GM23338 (cell line): ENCODE results near the gene PPP1R3F. TPM values are rescaled to one million over a fixed set of nuclear protein-coding genes. Genes with fewer than 3 reads are reported as not detected.

Experiments
- ATAC-seq: fragments of 200-7000 bp; cut with Tn5 transposase; 3 replicates; pipeline ENCODE4 v1.9.1; 2020
- DNase-seq: peaks from one replicate; pipeline ENCODE4 v3.0.0-alpha.2; 2015; ENCODE audit warnings: low spot score
- H2AFZ ChIP-seq: fragments of 200-600 bp; sonication (generic); 2 replicates; pipeline ENCODE4 v1.8.0; 2016; ENCODE audit warnings: antibody characterized with exemption, mild to moderate bottlenecking, moderate library complexity
- H3F3A ChIP-seq: fragments of 200-600 bp; sonication (generic); replicated peaks from 2 replicates; pipeline ENCODE4 v1.8.0; 2017; ENCODE audit warnings: antibody characterized with exemption, mixed run types, low read depth
- H3K27ac ChIP-seq: fragments of 200-600 bp; sonication (generic); 2 replicates; pipeline ENCODE4 v1.6.1; 2016; ENCODE audit warnings: low read depth
- H3K27me3 ChIP-seq: fragments of 200-600 bp; sonication (generic); 2 replicates; pipeline ENCODE4 v1.8.0; 2016; ENCODE audit warnings: mild to moderate bottlenecking, mixed run types, moderate library complexity; ENCODE audit not compliant: insufficient read depth
- H3K36me3 ChIP-seq: fragments of 200-600 bp; sonication (generic); 2 replicates; pipeline ENCODE4 v1.8.0; 2016; ENCODE audit warnings: mild to moderate bottlenecking; ENCODE audit not compliant: insufficient read depth
- H3K4me1 ChIP-seq: fragments of 200-600 bp; sonication (generic); 2 replicates; pipeline ENCODE4 v1.8.0; 2016; ENCODE audit warnings: mild to moderate bottlenecking, moderate library complexity; ENCODE audit not compliant: insufficient read depth
- H3K4me2 ChIP-seq: fragments of 200-600 bp; sonication (generic); 2 replicates; pipeline ENCODE4 v1.7.1; 2017; ENCODE audit warnings: mixed run types
- H3K4me3 ChIP-seq: fragments of 200-600 bp; sonication (generic); 2 replicates; pipeline ENCODE4 v1.6.1; 2016; ENCODE audit warnings: mixed run types
- H3K79me2 ChIP-seq: fragments of 200-600 bp; sonication (generic); replicated peaks from 2 replicates; pipeline ENCODE4 v1.8.0; 2017; ENCODE audit warnings: mild to moderate bottlenecking; ENCODE audit not compliant: insufficient read depth
- H3K9me2 ChIP-seq: fragments of 200-600 bp; sonication (generic); 2 replicates; pipeline ENCODE4 v1.8.0; 2017; ENCODE audit not compliant: insufficient read depth
- H4K20me1 ChIP-seq: fragments of 200-600 bp; sonication (generic); replicated peaks from 2 replicates; pipeline ENCODE4 v1.8.0; 2017; ENCODE audit warnings: mild to moderate bottlenecking; ENCODE audit not compliant: insufficient read depth
- H3K27ac Mint-ChIP-seq: 2 replicates; pipeline ENCODE4 v1.8.0; 2020; ENCODE audit warnings: inconsistent platforms, mild to moderate bottlenecking, moderate library complexity, mixed read lengths
- H3K27me3 Mint-ChIP-seq: 3 replicates; pipeline ENCODE4 v1.8.0; 2022; ENCODE audit warnings: low read depth, mild to moderate bottlenecking, moderate library complexity, mixed read lengths, inconsistent platforms; ENCODE audit not compliant: insufficient read depth, poor library complexity
- H3K36me3 Mint-ChIP-seq: 3 replicates; pipeline ENCODE4 v1.8.0; 2021; ENCODE audit warnings: low read depth, mild to moderate bottlenecking, inconsistent platforms, moderate library complexity, mixed read lengths
- H3K4me1 Mint-ChIP-seq: 3 replicates; pipeline ENCODE4 v1.8.0; 2020; ENCODE audit warnings: mild to moderate bottlenecking, inconsistent platforms, mixed read lengths
- H3K4me3 Mint-ChIP-seq: 3 replicates; pipeline ENCODE4 v1.8.0; 2021; ENCODE audit warnings: moderate library complexity, mild to moderate bottlenecking, inconsistent platforms, mixed read lengths
- H3K9me3 Mint-ChIP-seq: 3 replicates; pipeline ENCODE4 v1.8.0; 2020; ENCODE audit warnings: moderate library complexity, mild to moderate bottlenecking, inconsistent platforms, mixed read lengths
- CREB1 ChIP-seq: fragments of 250-450 bp; sonication (Bioruptor Pico); IDR thresholded peaks from 2 replicates; pipeline ENCODE4 v1.5.0; 2020; ENCODE audit warnings: low read depth, mild to moderate bottlenecking, moderate library complexity
- EZH2 ChIP-seq: fragments of 200-600 bp; sonication (generic); IDR thresholded peaks from one replicate; pipeline ENCODE4 v1.8.0; 2017; ENCODE audit warnings: antibody characterized with exemption, mild to moderate bottlenecking, low read depth; ENCODE audit not compliant: unreplicated experiment
- EZH2phosphoT487 ChIP-seq: fragments of 200-600 bp; sonication (generic); IDR thresholded peaks from one replicate; pipeline ENCODE4 v1.8.1; 2018; ENCODE audit warnings: antibody characterized with exemption; ENCODE audit not compliant: unreplicated experiment
- JUNB ChIP-seq: IDR thresholded peaks from one replicate; pipeline ENCODE4 v1.6.1; 2016; ENCODE audit warnings: antibody characterized with exemption; ENCODE audit not compliant: unreplicated experiment
- NANOG ChIP-seq: IDR thresholded peaks from 2 replicates; pipeline ENCODE4 v1.6.1; 2016; ENCODE audit warnings: antibody characterized with exemption, borderline replicate concordance
- POLR2AphosphoS5 ChIP-seq: IDR thresholded peaks from 2 replicates; pipeline ENCODE4 v1.6.1; 2016; ENCODE audit warnings: antibody characterized with exemption, low read depth
- STAT1 ChIP-seq: IDR thresholded peaks from one replicate; pipeline ENCODE4 v1.6.1; 2016; ENCODE audit warnings: antibody characterized with exemption; ENCODE audit not compliant: unreplicated experiment
- ZNF114 ChIP-seq: fragments of 250-450 bp; sonication (Bioruptor Pico); IDR thresholded peaks from 2 replicates; pipeline ENCODE4 v1.5.0; 2020; ENCODE audit warnings: mild to moderate bottlenecking, moderate library complexity
- ZNF331 ChIP-seq: fragments of 250-450 bp; sonication (Bioruptor Pico); IDR thresholded peaks from 2 replicates; pipeline ENCODE4 v1.5.0; 2020; ENCODE audit warnings: low read depth, mild to moderate bottlenecking, moderate library complexity
- ZNF462 ChIP-seq: fragments of 250-450 bp; sonication (Bioruptor Pico); IDR thresholded peaks from 2 replicates; pipeline ENCODE4 v1.5.0; 2020; ENCODE audit warnings: mild to moderate bottlenecking, moderate library complexity
- polyA plus RNA-seq: library from polyadenylated mRNA; unstranded; fragments of >200 nt; fragmentation: Nextera tagmentation; extraction: Ambion mirVana; gene quantifications from 2 replicates; pipeline ENCODE4 v1.2.1, GENCODE V29; 2016
- total RNA-seq: library from RNA; depleted of rRNA; stranded (reverse); fragments of >200 nt; shearing (Covaris generic); gene quantifications from 2 replicates; pipeline ENCODE4 v1.2.3, GENCODE V29; 2014
- TF ChIP-seq, protein P1 (sequence below): IDR thresholded peaks from one replicate; pipeline ENCODE4 v1.6.1; 2018; ENCODE audit warnings: antibody characterized with exemption; ENCODE audit not compliant: unreplicated experiment
- TF ChIP-seq, protein P2 (sequence below), 2 experiments: fragments of 200-600 bp in 1 of 2; sonication (generic) in 1 of 2; conservative IDR thresholded peaks; 2 replicates each; pipeline versions ENCODE4 v1.5.1 to v1.6.1; 2016 to 2017; ENCODE audit warnings: antibody characterized with exemption in 2 of 2, low read depth in 2 of 2, mild to moderate bottlenecking in 2 of 2, moderate library complexity in 1 of 2
- TF ChIP-seq, protein P3 (sequence below): IDR thresholded peaks from 2 replicates; pipeline ENCODE4 v1.6.1; 2016; ENCODE audit warnings: antibody characterized with exemption

Gene PPP1R3F
- total and polyA plus RNA-seq, 2 experiments from 2014 or later: 3.1 to 11.3 TPM

DNA sequence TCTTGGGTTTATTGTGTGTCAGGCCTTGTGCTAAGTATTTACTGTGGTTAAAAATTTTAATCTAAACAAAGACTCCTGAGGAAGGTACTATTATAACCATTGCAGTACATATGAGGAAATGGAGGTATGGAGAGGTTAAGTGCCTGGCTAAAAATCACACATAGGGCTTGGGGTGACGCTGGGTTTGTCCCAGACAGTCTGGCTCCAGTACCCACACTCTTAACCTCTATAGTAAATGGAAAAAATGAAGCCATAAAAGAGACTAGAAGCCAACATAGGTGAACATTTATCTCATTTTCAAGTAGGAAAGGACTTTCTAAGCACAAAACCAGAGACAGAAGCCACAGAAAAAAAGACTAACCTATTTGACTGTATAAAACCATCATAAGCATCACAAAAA lies 7.0 kb upstream of the PPP1R3F start:
- H3K4me1 Mint-ChIP-seq: peaks cover 8% of the 10 kb centered on the region
- no peak overlapping the region for H3K27ac ChIP-seq
- DNase-seq (no peak), ATAC-seq (no peak)
- H3K79me2 ChIP-seq: no peaks in the 10 kb centered on the region
- H3F3A ChIP-seq: no peaks in the 10 kb centered on the region
- H3K4me2 ChIP-seq: no peak overlapping the region
- H3K4me1 ChIP-seq: no peaks in the 10 kb centered on the region
- no peaks in the 10 kb centered on the region for H4K20me1 ChIP-seq
- no peak overlapping the region for H2AFZ ChIP-seq
- H3K27ac Mint-ChIP-seq: no peak overlapping the region
- no peaks in the 10 kb centered on the region for H3K9me2 ChIP-seq
- H3K27me3 ChIP-seq: no peaks in the 10 kb centered on the region
- TF ChIP-seq ZNF462 (CRISPR knock-in tag) (no peak), CREB1 (CRISPR knock-in tag) (no peak), EZH2 (no peak), ZNF331 (CRISPR knock-in tag) (no peak), NANOG (no peak), ZNF114 (CRISPR knock-in tag) (no peak), STAT1 (no peak), POLR2AphosphoS5 (no peak), JUNB (no peak), EZH2phosphoT487 (no peak)
- TF ChIP-seq, protein P1, sequence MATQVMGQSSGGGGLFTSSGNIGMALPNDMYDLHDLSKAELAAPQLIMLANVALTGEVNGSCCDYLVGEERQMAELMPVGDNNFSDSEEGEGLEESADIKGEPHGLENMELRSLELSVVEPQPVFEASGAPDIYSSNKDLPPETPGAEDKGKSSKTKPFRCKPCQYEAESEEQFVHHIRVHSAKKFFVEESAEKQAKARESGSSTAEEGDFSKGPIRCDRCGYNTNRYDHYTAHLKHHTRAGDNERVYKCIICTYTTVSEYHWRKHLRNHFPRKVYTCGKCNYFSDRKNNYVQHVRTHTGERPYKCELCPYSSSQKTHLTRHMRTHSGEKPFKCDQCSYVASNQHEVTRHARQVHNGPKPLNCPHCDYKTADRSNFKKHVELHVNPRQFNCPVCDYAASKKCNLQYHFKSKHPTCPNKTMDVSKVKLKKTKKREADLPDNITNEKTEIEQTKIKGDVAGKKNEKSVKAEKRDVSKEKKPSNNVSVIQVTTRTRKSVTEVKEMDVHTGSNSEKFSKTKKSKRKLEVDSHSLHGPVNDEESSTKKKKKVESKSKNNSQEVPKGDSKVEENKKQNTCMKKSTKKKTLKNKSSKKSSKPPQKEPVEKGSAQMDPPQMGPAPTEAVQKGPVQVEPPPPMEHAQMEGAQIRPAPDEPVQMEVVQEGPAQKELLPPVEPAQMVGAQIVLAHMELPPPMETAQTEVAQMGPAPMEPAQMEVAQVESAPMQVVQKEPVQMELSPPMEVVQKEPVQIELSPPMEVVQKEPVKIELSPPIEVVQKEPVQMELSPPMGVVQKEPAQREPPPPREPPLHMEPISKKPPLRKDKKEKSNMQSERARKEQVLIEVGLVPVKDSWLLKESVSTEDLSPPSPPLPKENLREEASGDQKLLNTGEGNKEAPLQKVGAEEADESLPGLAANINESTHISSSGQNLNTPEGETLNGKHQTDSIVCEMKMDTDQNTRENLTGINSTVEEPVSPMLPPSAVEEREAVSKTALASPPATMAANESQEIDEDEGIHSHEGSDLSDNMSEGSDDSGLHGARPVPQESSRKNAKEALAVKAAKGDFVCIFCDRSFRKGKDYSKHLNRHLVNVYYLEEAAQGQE: no peak
- TF ChIP-seq, protein P2, sequence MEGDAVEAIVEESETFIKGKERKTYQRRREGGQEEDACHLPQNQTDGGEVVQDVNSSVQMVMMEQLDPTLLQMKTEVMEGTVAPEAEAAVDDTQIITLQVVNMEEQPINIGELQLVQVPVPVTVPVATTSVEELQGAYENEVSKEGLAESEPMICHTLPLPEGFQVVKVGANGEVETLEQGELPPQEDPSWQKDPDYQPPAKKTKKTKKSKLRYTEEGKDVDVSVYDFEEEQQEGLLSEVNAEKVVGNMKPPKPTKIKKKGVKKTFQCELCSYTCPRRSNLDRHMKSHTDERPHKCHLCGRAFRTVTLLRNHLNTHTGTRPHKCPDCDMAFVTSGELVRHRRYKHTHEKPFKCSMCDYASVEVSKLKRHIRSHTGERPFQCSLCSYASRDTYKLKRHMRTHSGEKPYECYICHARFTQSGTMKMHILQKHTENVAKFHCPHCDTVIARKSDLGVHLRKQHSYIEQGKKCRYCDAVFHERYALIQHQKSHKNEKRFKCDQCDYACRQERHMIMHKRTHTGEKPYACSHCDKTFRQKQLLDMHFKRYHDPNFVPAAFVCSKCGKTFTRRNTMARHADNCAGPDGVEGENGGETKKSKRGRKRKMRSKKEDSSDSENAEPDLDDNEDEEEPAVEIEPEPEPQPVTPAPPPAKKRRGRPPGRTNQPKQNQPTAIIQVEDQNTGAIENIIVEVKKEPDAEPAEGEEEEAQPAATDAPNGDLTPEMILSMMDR (conservative IDR thresholded peaks at IDR 0.05; ENCODE audit: low read depth in 2 of 2): no peak
- TF ChIP-seq, protein P3, sequence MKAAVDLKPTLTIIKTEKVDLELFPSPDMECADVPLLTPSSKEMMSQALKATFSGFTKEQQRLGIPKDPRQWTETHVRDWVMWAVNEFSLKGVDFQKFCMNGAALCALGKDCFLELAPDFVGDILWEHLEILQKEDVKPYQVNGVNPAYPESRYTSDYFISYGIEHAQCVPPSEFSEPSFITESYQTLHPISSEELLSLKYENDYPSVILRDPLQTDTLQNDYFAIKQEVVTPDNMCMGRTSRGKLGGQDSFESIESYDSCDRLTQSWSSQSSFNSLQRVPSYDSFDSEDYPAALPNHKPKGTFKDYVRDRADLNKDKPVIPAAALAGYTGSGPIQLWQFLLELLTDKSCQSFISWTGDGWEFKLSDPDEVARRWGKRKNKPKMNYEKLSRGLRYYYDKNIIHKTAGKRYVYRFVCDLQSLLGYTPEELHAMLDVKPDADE: no peak
- no peak overlapping the region for H3K4me3 ChIP-seq
- H3K9me3 Mint-ChIP-seq: no peaks in the 10 kb centered on the region; the same call in 2 of the 3 replicates
- no peaks in the 10 kb centered on the region for H3K36me3 ChIP-seq
- H3K36me3 Mint-ChIP-seq: no peaks in the 10 kb centered on the region; the same call in 2 of the 3 replicates
- no peak overlapping the region for H3K4me3 Mint-ChIP-seq
- H3K27me3 Mint-ChIP-seq: peaks cover 5% of the 10 kb centered on the region
